GM19395 (cell line): ENCODE results near the gene MRE11.
"Not testable (repeated sequence)": the region's sequence is repeated elsewhere in the genome, so short reads cannot be mapped to it uniquely, and the experiment has no call there.

Source experiments
- ATAC-seq: cut with Tn5 transposase; IDR thresholded peaks from one replicate; pipeline ENCODE4 v1.9.1; 2021; ENCODE audit warnings: mild to moderate bottlenecking, moderate library complexity; ENCODE audit not compliant: unreplicated experiment

The MRE11 gene

GRCh38 chr11:94507485-94507884 lies 13.8 kb upstream of the MRE11 start:
- ATAC-seq = no peak

- not testable (repeated sequence) for ATAC-seq
Observed at GRCh38 chr11:94506513-94506912, 12.9 kb upstream of the MRE11 start.

- ATAC-seq = peak; percentile 77
Observed at GRCh38 chr11:94504689-94505293, 11.1 kb upstream of the MRE11 start.

- no peak for ATAC-seq
Observed at GRCh38 chr11:94501522-94501921, 7.9 kb upstream of the MRE11 start.

GRCh38 chr11:94500181-94500580 lies 6.5 kb upstream of the MRE11 start:
- ATAC-seq = no peak

- ATAC-seq = peak; percentile 74
Observed at GRCh38 chr11:94494126-94494680, 559 bp upstream of the MRE11 start.

GRCh38 chr11:94486068-94486467 lies 7.6 kb downstream of the MRE11 start:
- no peak for ATAC-seq

GRCh38 chr11:94481342-94481741 lies 12.3 kb downstream of the MRE11 start:
- ATAC-seq = no peak

GRCh38 chr11:94477624-94478023 lies 16.0 kb downstream of the MRE11 start:
- no peak for ATAC-seq

- ATAC-seq = peak; percentile 84
Observed at GRCh38 chr11:94472916-94473799, 20.5 kb downstream of the MRE11 start.

- ATAC-seq = peak; percentile 87
Observed at GRCh38 chr11:94469416-94469815, 24.2 kb downstream of the MRE11 start.

- ATAC-seq = peak; percentile 62
Observed at GRCh38 chr11:94459576-94459975, 34.1 kb downstream of the MRE11 start.

GRCh38 chr11:94457118-94458029 lies 36.3 kb downstream of the MRE11 start:
- ATAC-seq = peak; percentile 51

- ATAC-seq = no peak
Observed at GRCh38 chr11:94455861-94456260, 37.8 kb downstream of the MRE11 start.

GRCh38 chr11:94454301-94454700 lies 39.3 kb downstream of the MRE11 start:
- no peak for ATAC-seq

GRCh38 chr11:94452988-94453387 lies 40.7 kb downstream of the MRE11 start:
- ATAC-seq = no peak

GRCh38 chr11:94450048-94450447 lies 43.6 kb downstream of the MRE11 start:
- ATAC-seq = no peak

- ATAC-seq = no peak
Observed at GRCh38 chr11:94449437-94449836, 44.2 kb downstream of the MRE11 start.

GRCh38 chr11:94449029-94449428 lies 44.6 kb downstream of the MRE11 start:
- no peak for ATAC-seq

GRCh38 chr11:94447149-94447548 lies 46.5 kb downstream of the MRE11 start:
- no peak for ATAC-seq

- ATAC-seq = no peak
Observed at GRCh38 chr11:94445641-94446040, 48.0 kb downstream of the MRE11 start.
